B cell (primary cell): ENCODE measurements around the gene LHFPL4. TPM values are rescaled to one million over a fixed set of nuclear protein-coding genes. Genes with fewer than 3 reads are reported as not detected.

Experiments
- ATAC-seq: fragments of 200-7000 bp; cut with Tn5 transposase; one replicate; pipeline ENCODE4 v1.10.0; 2021; ENCODE audit warnings: low read depth, mild to moderate bottlenecking, moderate number of reproducible peaks, moderate library complexity
- CTCF ChIA-PET: fragments of 350-600 bp; sonication (Branson Sonifier 250); formaldehyde crosslinking; loops from one replicate; lab custom pipeline; 2021; ENCODE audit warnings: antibody characterized with exemption, inconsistent platforms; lab: Charles Lee
- POLR2A ChIA-PET: fragments of 350-600 bp; sonication (Branson Sonifier 250); formaldehyde crosslinking; loops from one replicate; lab custom pipeline; 2021; ENCODE audit warnings: antibody characterized with exemption; lab: Charles Lee
- DNase-seq: peaks from one replicate; pipeline ENCODE4 v3.0.0; 2013
- H2AFZ ChIP-seq: 2 replicates; pipeline ENCODE4 v1.6.1; 2012; ENCODE audit warnings: mild to moderate bottlenecking, low read depth, low read length; ENCODE audit not compliant: insufficient read depth, poor library complexity, severe bottlenecking
- H3K27ac ChIP-seq, 2 donors: 1 replicate in 1 of 2; 2 replicates in 1 of 2; pipeline ENCODE4 v1.5.1; 2012 to 2013; ENCODE audit warnings: low read length in 2 of 2, mild to moderate bottlenecking in 2 of 2, moderate library complexity in 1 of 2
- H3K27me3 ChIP-seq, 4 experiments: fragments of 200-600 bp in 1 of 4; sonication (generic) in 1 of 4; replicated peaks in 1 of 4; 1 replicate in 2 of 4; 2 replicates in 2 of 4; pipeline versions ENCODE4 v1.6.1 to v1.7.0; 2013 to 2016; ENCODE audit warnings: low read length in 3 of 4, mild to moderate bottlenecking in 2 of 4, mixed read lengths in 1 of 4, moderate library complexity in 1 of 4; ENCODE audit not compliant: insufficient read depth in 4 of 4, control insufficient read depth in 3 of 4; ENCODE audit errors: control extremely low read depth in 1 of 4
- H3K36me3 ChIP-seq, 2 experiments: replicated peaks in 1 of 2; 1 replicate in 1 of 2; 2 replicates in 1 of 2; pipeline versions ENCODE4 v1.6.1 to v1.7.1; 2013; ENCODE audit warnings: low read length in 1 of 2; ENCODE audit not compliant: insufficient read depth in 2 of 2, control insufficient read depth in 1 of 2; ENCODE audit errors: control extremely low read depth in 1 of 2, extremely low read depth in 1 of 2
- H3K4me1 ChIP-seq, 2 donors: fragments of 200-600 bp in 1 of 2; sonication (generic) in 1 of 2; 1 replicate in 1 of 2; 2 replicates in 1 of 2; pipeline versions ENCODE4 v1.5.1 to v1.6.1; 2013 to 2017; ENCODE audit warnings: low read length in 2 of 2; ENCODE audit not compliant: control insufficient read depth in 2 of 2, insufficient read depth in 2 of 2
- H3K4me2 ChIP-seq: replicated peaks from 2 replicates; pipeline ENCODE3; 2012; ENCODE audit warnings: mild to moderate bottlenecking, low read depth, low read length; ENCODE audit not compliant: poor library complexity, severe bottlenecking
- H3K4me3 ChIP-seq, 5 experiments: fragments of 200-600 bp in 1 of 5; sonication (generic) in 1 of 5; 1 replicate in 3 of 5; 2 replicates in 2 of 5; pipeline versions ENCODE4 v1.5.1 to v1.7.0; 2011 to 2016; ENCODE audit warnings: low read length in 4 of 5, mild to moderate bottlenecking in 4 of 5, low read depth in 2 of 5, control low read depth in 1 of 5, moderate library complexity in 1 of 5; ENCODE audit not compliant: insufficient read depth in 1 of 5; ENCODE audit errors: control extremely low read depth in 1 of 5, extremely low read depth in 1 of 5
- H3K79me2 ChIP-seq: fragments of 200-600 bp; sonication (generic); one replicate; pipeline ENCODE4 v1.6.0; 2016; ENCODE audit warnings: low read length; ENCODE audit not compliant: control insufficient read depth, insufficient read depth
- H3K9ac ChIP-seq: fragments of 200-600 bp; sonication (generic); 2 replicates; pipeline ENCODE4 v1.6.1; 2017; ENCODE audit warnings: mild to moderate bottlenecking, low read length, moderate library complexity
- H3K9me3 ChIP-seq, 3 donors: one replicate each; pipeline versions ENCODE4 v1.6.1 to v1.7.1; 2013; ENCODE audit warnings: low read length in 2 of 3; ENCODE audit not compliant: control insufficient read depth in 2 of 3, insufficient read depth in 1 of 3; ENCODE audit errors: control extremely low read depth in 1 of 3
- H4K20me1 ChIP-seq: 2 replicates; pipeline ENCODE4 v1.6.0; 2012; ENCODE audit warnings: mild to moderate bottlenecking, low read length; ENCODE audit not compliant: insufficient read depth, control insufficient read depth, poor library complexity, severe bottlenecking
- H3K27ac Mint-ChIP-seq: one replicate; pipeline ENCODE4 v1.8.0; 2021; ENCODE audit warnings: mixed read lengths
- H3K27me3 Mint-ChIP-seq: one replicate; pipeline ENCODE4 v1.8.0; 2021; ENCODE audit warnings: mixed read lengths
- H3K4me1 Mint-ChIP-seq: one replicate; pipeline ENCODE4 v1.8.0; 2021; ENCODE audit warnings: mixed read lengths
- H3K4me3 Mint-ChIP-seq: one replicate; pipeline ENCODE4 v1.8.0; 2021; ENCODE audit warnings: mixed read lengths
- H3K9me3 Mint-ChIP-seq: one replicate; pipeline ENCODE4 v1.8.0; 2022; ENCODE audit warnings: mixed read lengths; ENCODE audit not compliant: insufficient read depth
- EZH2 ChIP-seq: IDR thresholded peaks from 2 replicates; pipeline ENCODE4 v1.6.1; 2012; ENCODE audit warnings: borderline replicate concordance, low read depth, mild to moderate bottlenecking, moderate library complexity, low read length; ENCODE audit not compliant: insufficient read depth, poor library complexity, severe bottlenecking
- WGBS: methylation state at CpG from one replicate; pipeline ENCODE4 v1.1.5; 2013; ENCODE audit warnings: missing lambda C conversion rate; ENCODE audit not compliant: insufficient coverage; 5-methylcytosine and 5-hydroxymethylcytosine counted together
- intact Hi-C: fragments of 100-400 bp; cut with micrococcal nuclease; formaldehyde crosslinking; loops from one replicate; pipeline ENCODE4 v1.10.0; 2022
- polyA plus RNA-seq: library from polyadenylated mRNA; depleted of rRNA; stranded (reverse); fragments of >200 nt; gene quantifications from 2 replicates; pipeline ENCODE4 v1.2.3, GENCODE V29; 2012
- total RNA-seq, 2 donors: library from RNA; stranded (reverse); fragments of 120-200 nt in 1 of 2; gene quantifications; 1 replicate in 1 of 2; 2 replicates in 1 of 2; pipeline versions ENCODE4 v1.2.3 to v1.2.4, GENCODE V29; 2013 to 2022
- TF ChIP-seq, protein P1 (sequence below): fragments of 200-600 bp; IDR thresholded peaks from one replicate; pipeline ENCODE4 v1.8.0; 2022; ENCODE audit warnings: antibody characterized with exemption, mild to moderate bottlenecking

LHFPL4 gene
- total and polyA plus RNA-seq, 2 donors (not counting 1 experiment from before 2014, with no cell fraction given), result not detected

DNA sequence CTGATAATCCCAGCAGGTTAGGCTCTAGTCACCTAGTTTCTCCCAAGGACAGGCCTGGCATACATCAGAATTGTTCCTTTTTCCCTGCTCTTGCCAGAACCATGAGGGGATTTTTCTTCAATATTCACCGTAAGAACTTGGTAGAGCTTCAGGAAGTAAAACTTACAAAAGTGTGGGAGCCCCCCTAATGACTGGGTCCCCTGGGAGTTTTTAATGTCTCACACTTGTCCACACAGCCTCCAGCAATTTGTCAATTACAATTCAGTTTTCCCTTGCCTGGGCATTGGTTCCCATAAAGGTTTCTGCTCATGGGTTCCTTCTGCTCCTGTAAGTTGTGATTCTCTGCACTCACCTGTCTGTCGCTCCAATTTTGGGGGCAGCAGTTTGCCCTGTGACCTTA lies 28.5 kb downstream of the LHFPL4 start:
- WGBS, result no CpG with 5 or more reads among the region's 2 CpGs
- POLR2A ChIA-PET, result no interaction called here
- H4K20me1 ChIP-seq, result no peaks in the 10 kb centered on the region
- peaks cover 0 to 13% (median 6%) of the 10 kb centered on the region in 4 experiments for H3K27me3 ChIP-seq
- intact Hi-C loops, result no loop called here
- H3K4me3 Mint-ChIP-seq, result no peak overlapping the region
- H3K4me1 Mint-ChIP-seq, result no peaks in the 10 kb centered on the region
- H3K9me3 ChIP-seq, result no peaks in the 10 kb centered on the region
- H3K9me3 Mint-ChIP-seq, result no peaks in the 10 kb centered on the region
- no peak overlapping the region for H3K4me2 ChIP-seq
- ATAC-seq (no peak), DNase-seq (no peak)
- no peak overlapping the region for H3K4me3 ChIP-seq
- H3K27ac ChIP-seq, result no peak overlapping the region
- TF ChIP-seq, protein P1, sequence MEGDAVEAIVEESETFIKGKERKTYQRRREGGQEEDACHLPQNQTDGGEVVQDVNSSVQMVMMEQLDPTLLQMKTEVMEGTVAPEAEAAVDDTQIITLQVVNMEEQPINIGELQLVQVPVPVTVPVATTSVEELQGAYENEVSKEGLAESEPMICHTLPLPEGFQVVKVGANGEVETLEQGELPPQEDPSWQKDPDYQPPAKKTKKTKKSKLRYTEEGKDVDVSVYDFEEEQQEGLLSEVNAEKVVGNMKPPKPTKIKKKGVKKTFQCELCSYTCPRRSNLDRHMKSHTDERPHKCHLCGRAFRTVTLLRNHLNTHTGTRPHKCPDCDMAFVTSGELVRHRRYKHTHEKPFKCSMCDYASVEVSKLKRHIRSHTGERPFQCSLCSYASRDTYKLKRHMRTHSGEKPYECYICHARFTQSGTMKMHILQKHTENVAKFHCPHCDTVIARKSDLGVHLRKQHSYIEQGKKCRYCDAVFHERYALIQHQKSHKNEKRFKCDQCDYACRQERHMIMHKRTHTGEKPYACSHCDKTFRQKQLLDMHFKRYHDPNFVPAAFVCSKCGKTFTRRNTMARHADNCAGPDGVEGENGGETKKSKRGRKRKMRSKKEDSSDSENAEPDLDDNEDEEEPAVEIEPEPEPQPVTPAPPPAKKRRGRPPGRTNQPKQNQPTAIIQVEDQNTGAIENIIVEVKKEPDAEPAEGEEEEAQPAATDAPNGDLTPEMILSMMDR, result no peak
- TF ChIP-seq EZH2, result no peak
- CTCF ChIA-PET, result no interaction called here
- H3K4me1 ChIP-seq, result no peaks in the 10 kb centered on the region
- H3K9ac ChIP-seq, result no peak overlapping the region
- H3K79me2 ChIP-seq, result no peaks in the 10 kb centered on the region
- H3K36me3 ChIP-seq, result no peaks in the 10 kb centered on the region
- peaks cover 40% of the 10 kb centered on the region for H3K27me3 Mint-ChIP-seq
- H3K27ac Mint-ChIP-seq, result no peak overlapping the region
- no peak overlapping the region for H2AFZ ChIP-seq

DNA sequence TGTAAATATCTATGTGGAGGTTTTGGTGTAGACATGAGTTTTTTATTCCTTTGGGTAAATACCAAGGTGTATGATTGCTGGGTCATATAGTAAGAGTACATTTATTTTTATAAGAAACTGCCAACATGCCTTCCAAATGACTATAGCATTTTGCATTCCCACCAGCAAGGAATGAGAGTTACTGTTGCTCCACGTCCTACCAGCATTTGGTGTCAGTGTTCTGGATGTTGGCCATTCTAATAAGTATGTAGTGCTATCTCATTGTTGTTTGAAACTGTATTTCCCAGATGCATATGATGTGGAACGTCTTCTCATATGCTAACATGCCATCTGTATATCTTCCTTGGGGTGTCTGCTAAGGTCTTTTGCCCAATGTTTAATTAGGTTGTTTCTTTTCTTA lies 38.7 kb downstream of the LHFPL4 start:
- H2AFZ ChIP-seq, result no peak overlapping the region
- TF ChIP-seq, protein P1, result no peak
- TF ChIP-seq EZH2, result no peak
- H3K4me3 ChIP-seq, result no peak overlapping the region
- no peak overlapping the region for H3K27ac Mint-ChIP-seq
- peaks cover 19% of the 10 kb centered on the region for H3K27me3 Mint-ChIP-seq
- POLR2A ChIA-PET, result no interaction called here
- intact Hi-C loops, result no loop called here
- H3K9ac ChIP-seq, result no peak overlapping the region
- DNase-seq (no peak), ATAC-seq (no peak)
- H3K9me3 Mint-ChIP-seq, result no peaks in the 10 kb centered on the region
- no peaks in the 10 kb centered on the region for H3K4me1 ChIP-seq
- H3K9me3 ChIP-seq, result no peaks in the 10 kb centered on the region
- H4K20me1 ChIP-seq, result no peaks in the 10 kb centered on the region
- no peak overlapping the region for H3K4me2 ChIP-seq
- no peaks in the 10 kb centered on the region for H3K36me3 ChIP-seq
- no peaks in the 10 kb centered on the region for H3K4me1 Mint-ChIP-seq
- no peak overlapping the region for H3K4me3 Mint-ChIP-seq
- CTCF ChIA-PET, result no interaction called here
- H3K27ac ChIP-seq, result no peak overlapping the region
- H3K27me3 ChIP-seq, result peaks cover 0 to 8% (median 0%) of the 10 kb centered on the region in 4 experiments
- WGBS, result no CpG with 5 or more reads among the region's 2 CpGs
- no peaks in the 10 kb centered on the region for H3K79me2 ChIP-seq
